HG03196 (cell line): ENCODE results near the gene SERPINA12.
"Not testable (repeated sequence)": the region's sequence is repeated elsewhere in the genome, so short reads cannot be mapped to it uniquely, and the experiment has no call there.

ENCODE experiments used
- ATAC-seq: cut with Tn5 transposase; IDR thresholded peaks from one replicate; pipeline ENCODE4 v1.9.1; 2021; ENCODE audit not compliant: unreplicated experiment

SERPINA12 gene

GRCh38 chr14:94494085-94494484, 15.2 kb downstream of the SERPINA12 start:
- ATAC-seq, result no peak

GRCh38 chr14:94491511-94491910, 17.8 kb downstream of the SERPINA12 start:
- no peak for ATAC-seq

GRCh38 chr14:94489336-94489735, 19.9 kb downstream of the SERPINA12 start:
- no peak for ATAC-seq

GRCh38 chr14:94486883-94487282, 22.4 kb downstream of the SERPINA12 start:
- no peak for ATAC-seq

- no peak for ATAC-seq
Measured at GRCh38 chr14:94485944-94486841, 23.1 kb downstream of the SERPINA12 start.

GRCh38 chr14:94484481-94484880, 24.8 kb downstream of the SERPINA12 start:
- no peak for ATAC-seq

GRCh38 chr14:94483729-94484275, 25.5 kb downstream of the SERPINA12 start:
- no peak for ATAC-seq

GRCh38 chr14:94483071-94483451, 26.2 kb downstream of the SERPINA12 start:
- peak; percentile 55 for ATAC-seq

- ATAC-seq, result not testable (repeated sequence)
Measured at GRCh38 chr14:94482132-94483070, 26.9 kb downstream of the SERPINA12 start.

GRCh38 chr14:94481468-94482131, 27.7 kb downstream of the SERPINA12 start:
- no peak for ATAC-seq

- ATAC-seq, result no peak
Measured at GRCh38 chr14:94480809-94481208, 28.5 kb downstream of the SERPINA12 start.

GRCh38 chr14:94478420-94478819, 30.8 kb downstream of the SERPINA12 start:
- no peak for ATAC-seq

- ATAC-seq, result no peak
Measured at GRCh38 chr14:94476023-94476422, 33.2 kb downstream of the SERPINA12 start, which contains the start of gene SERPINA9. Gene SERPINA9, minus strand, starts transcription at chr14:94476197. Its CDS starts 6,357 bp downstream, at chr14:94469840.

GRCh38 chr14:94474581-94475031, 34.7 kb downstream of the SERPINA12 start:
- ATAC-seq, result no peak

- no peak for ATAC-seq
Measured at GRCh38 chr14:94473666-94474410, 35.4 kb downstream of the SERPINA12 start.

- no peak for ATAC-seq
Measured at GRCh38 chr14:94472842-94473241, 36.4 kb downstream of the SERPINA12 start.

GRCh38 chr14:94471045-94471444, 38.2 kb downstream of the SERPINA12 start:
- no peak for ATAC-seq

- ATAC-seq, result no peak
Measured at GRCh38 chr14:94470311-94470710, 39.0 kb downstream of the SERPINA12 start.

GRCh38 chr14:94469261-94469660, 40.0 kb downstream of the SERPINA12 start:
- ATAC-seq, result no peak
